H9 (cell line): ENCODE results near the gene RNPS1. TPM values are rescaled to one million over a fixed set of nuclear protein-coding genes. Genes with fewer than 3 reads are reported as not detected.

Experiments used
- DNase-seq: peaks from one replicate; pipeline ENCODE4 v3.0.0-alpha.2; 2017
- H2AFZ ChIP-seq: one replicate; pipeline ENCODE4 v1.6.1; 2013; ENCODE audit warnings: mild to moderate bottlenecking, low read length, control low read depth, moderate library complexity
- H2AK5ac ChIP-seq: 2 replicates; pipeline ENCODE4 v1.6.1; 2013; ENCODE audit warnings: low read length, control low read depth, mixed read lengths; ENCODE audit not compliant: insufficient read length
- H2BK120ac ChIP-seq: one replicate; pipeline ENCODE4 v1.6.1; 2013; ENCODE audit warnings: low read depth, mild to moderate bottlenecking, low read length, control low read depth, inconsistent platforms; ENCODE audit not compliant: poor library complexity, severe bottlenecking
- H2BK12ac ChIP-seq: 2 replicates; pipeline ENCODE4 v1.6.1; 2013; ENCODE audit warnings: low read length, control low read depth, mixed read lengths, low read depth; ENCODE audit not compliant: insufficient read length
- H2BK15ac ChIP-seq: 2 replicates; pipeline ENCODE4 v1.6.1; 2013; ENCODE audit warnings: low read depth, low read length, control low read depth
- H2BK20ac ChIP-seq: one replicate; pipeline ENCODE4 v1.6.1; 2013; ENCODE audit warnings: low read depth, mild to moderate bottlenecking, low read length, control low read depth, inconsistent platforms; ENCODE audit not compliant: poor library complexity, severe bottlenecking
- H2BK5ac ChIP-seq: 2 replicates; pipeline ENCODE4 v1.6.1; 2013; ENCODE audit warnings: low read length, control low read depth, mixed read lengths; ENCODE audit not compliant: insufficient read length
- H3K14ac ChIP-seq: 2 replicates; pipeline ENCODE4 v1.6.1; 2013; ENCODE audit warnings: low read length, control low read depth; ENCODE audit not compliant: insufficient read depth
- H3K18ac ChIP-seq: 2 replicates; pipeline ENCODE4 v1.6.1; 2013; ENCODE audit warnings: low read depth, mild to moderate bottlenecking, mixed read lengths, low read length, control low read depth; ENCODE audit not compliant: insufficient read length
- H3K23ac ChIP-seq: 2 replicates; pipeline ENCODE4 v1.6.1; 2013; ENCODE audit warnings: low read length, control low read depth, mixed read lengths, low read depth; ENCODE audit not compliant: insufficient read length
- H3K23me2 ChIP-seq: 2 replicates; pipeline ENCODE4 v1.6.1; 2013; ENCODE audit warnings: low read depth, mild to moderate bottlenecking, mixed read lengths, low read length, control low read depth; ENCODE audit not compliant: insufficient read length, poor library complexity, severe bottlenecking
- H3K27ac ChIP-seq: 2 replicates; pipeline ENCODE4 v1.5.1; 2013; ENCODE audit warnings: low read length, control low read depth, mixed read lengths, low read depth; ENCODE audit not compliant: insufficient read length
- H3K27me3 ChIP-seq: 2 replicates; pipeline ENCODE4 v1.6.1; 2013; ENCODE audit warnings: low read length, control low read depth, inconsistent platforms; ENCODE audit not compliant: insufficient read depth
- H3K4ac ChIP-seq: 2 replicates; pipeline ENCODE4 v1.6.1; 2013; ENCODE audit warnings: low read depth, mild to moderate bottlenecking, control low read depth, inconsistent platforms, low read length, moderate library complexity
- H3K4me1 ChIP-seq: 2 replicates; pipeline ENCODE4 v1.6.1; 2013; ENCODE audit warnings: low read length, control low read depth, inconsistent platforms; ENCODE audit not compliant: insufficient read depth
- H3K4me2 ChIP-seq: 2 replicates; pipeline ENCODE4 v1.6.1; 2013; ENCODE audit warnings: low read length, control low read depth, mixed read lengths; ENCODE audit not compliant: insufficient read length, insufficient read depth
- H3K56ac ChIP-seq: 2 replicates; pipeline ENCODE4 v1.6.1; 2013; ENCODE audit warnings: low read depth, mild to moderate bottlenecking, mixed read lengths, low read length, control low read depth; ENCODE audit not compliant: insufficient read length
- H3K79me1 ChIP-seq: 2 replicates; pipeline ENCODE4 v1.6.1; 2013; ENCODE audit warnings: low read depth, mild to moderate bottlenecking, moderate library complexity, low read length, control low read depth, inconsistent platforms; ENCODE audit not compliant: insufficient read depth, poor library complexity, severe bottlenecking
- H3K79me2 ChIP-seq: 2 replicates; pipeline ENCODE4 v1.6.1; 2013; ENCODE audit warnings: low read length, control low read depth, inconsistent platforms; ENCODE audit not compliant: insufficient read depth
- H3K9ac ChIP-seq: 2 replicates; pipeline ENCODE4 v1.6.1; 2013; ENCODE audit warnings: low read length, control low read depth, mixed read lengths; ENCODE audit not compliant: insufficient read length; ENCODE audit errors: extremely low read depth
- H3K9me3 ChIP-seq: one replicate; pipeline ENCODE4 v1.6.1; 2013; ENCODE audit warnings: low read depth, low read length, inconsistent platforms; ENCODE audit not compliant: control insufficient read depth
- H3T11ph ChIP-seq: one replicate; pipeline ENCODE4 v1.6.1; 2013; ENCODE audit warnings: mild to moderate bottlenecking, low read length, control low read depth, inconsistent platforms
- H4K20me1 ChIP-seq: one replicate; pipeline ENCODE4 v1.6.1; 2013; ENCODE audit not compliant: control insufficient read depth, insufficient read length, insufficient read depth
- H4K5ac ChIP-seq: 2 replicates; pipeline ENCODE4 v1.6.1; 2013; ENCODE audit warnings: low read depth, mild to moderate bottlenecking, mixed read lengths, low read length, control low read depth; ENCODE audit not compliant: insufficient read length
- H4K8ac ChIP-seq: replicated peaks from 2 replicates; pipeline ENCODE4 v1.6.1; 2013; ENCODE audit warnings: low read length, control low read depth, mixed read lengths, low read depth; ENCODE audit not compliant: insufficient read length
- H4K91ac ChIP-seq: 2 replicates; pipeline ENCODE4 v1.6.1; 2013; ENCODE audit warnings: low read depth, mild to moderate bottlenecking, moderate library complexity, mixed read lengths, low read length, control low read depth; ENCODE audit not compliant: insufficient read length
- H3K27ac Mint-ChIP-seq, 3 experiments: 2 replicates in 2 of 3; 3 replicates in 1 of 3; pipeline ENCODE4 v1.8.0; 2020 to 2021; ENCODE audit warnings: mixed read lengths in 3 of 3, mild to moderate bottlenecking in 1 of 3, moderate library complexity in 1 of 3
- H3K27me3 Mint-ChIP-seq: 2 replicates; pipeline ENCODE4 v1.8.0; 2021; ENCODE audit warnings: low read depth, mild to moderate bottlenecking, moderate library complexity, mixed read lengths
- H3K36me3 Mint-ChIP-seq, 3 experiments: 2 replicates in 2 of 3; 3 replicates in 1 of 3; pipeline ENCODE4 v1.8.0; 2020 to 2021; ENCODE audit warnings: low read depth in 3 of 3, mixed read lengths in 3 of 3; ENCODE audit not compliant: insufficient read depth in 1 of 3
- H3K4me1 Mint-ChIP-seq, 2 experiments: 2 replicates each; pipeline ENCODE4 v1.8.0; 2020; ENCODE audit warnings: mixed read lengths in 2 of 2
- H3K4me3 Mint-ChIP-seq, 2 experiments: 2 replicates in 1 of 2; 3 replicates in 1 of 2; pipeline ENCODE4 v1.8.0; 2020 to 2021; ENCODE audit warnings: mild to moderate bottlenecking in 2 of 2, mixed read lengths in 2 of 2, moderate library complexity in 1 of 2
- H3K9me3 Mint-ChIP-seq, 2 experiments: 2 replicates in 1 of 2; 3 replicates in 1 of 2; pipeline ENCODE4 v1.8.0; 2020; ENCODE audit warnings: mild to moderate bottlenecking in 2 of 2, mixed read lengths in 2 of 2, moderate library complexity in 1 of 2
- WGBS: extraction: QIAGEN DNeasy Blood & Tissue Kit; methylation state at CpG from one replicate; pipeline ENCODE4 v1.1.7; 2013; ENCODE audit warnings: missing lambda C conversion rate, low lambda C conversion rate, mixed read lengths; ENCODE audit not compliant: insufficient read length; ENCODE audit errors: extremely low coverage; 5-methylcytosine and 5-hydroxymethylcytosine counted together
- total RNA-seq: library from RNA; stranded (reverse); gene quantifications from 2 replicates; pipeline ENCODE4 v1.2.1, GENCODE V29; 2021
- TF ChIP-seq, protein P1 (sequence below): fragments of 200-600 bp; sonication (generic); conservative IDR thresholded peaks from 3 replicates; pipeline ENCODE4 v1.8.0; 2021; ENCODE audit warnings: antibody characterized with exemption, mild to moderate bottlenecking

RNPS1 gene
- total RNA-seq, 1 experiment from 2014 or later: 384 TPM

DNA sequence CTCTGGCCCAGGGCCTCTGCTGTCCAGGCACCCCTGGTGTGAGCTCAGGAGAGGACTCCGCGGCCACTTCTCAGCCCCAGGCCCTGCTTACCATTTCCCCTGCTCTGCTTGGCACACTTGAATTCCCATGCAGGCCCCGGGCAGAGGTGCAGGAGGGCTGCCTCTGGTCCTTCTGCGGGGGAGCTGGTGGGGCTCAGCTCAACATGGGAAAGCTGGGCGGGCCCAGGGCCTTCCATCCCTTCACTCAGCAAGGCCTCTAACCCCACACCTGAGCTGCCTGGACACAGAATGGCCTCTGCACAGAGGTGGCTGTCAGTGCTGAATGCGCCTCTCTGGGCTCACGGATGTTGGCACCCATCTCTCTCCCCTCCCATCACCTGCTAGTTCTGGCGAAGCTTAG lies 12.5 kb upstream of the RNPS1 start:
- Histone ChIP-seq H2BK15ac (no peak overlapping the region), H3K27ac (no peak overlapping the region), H2AFZ (no peak overlapping the region), H3K9ac (no peak overlapping the region), H3K4me1 (no peaks in the 10 kb centered on the region), H3K14ac (no peak overlapping the region), H2AK5ac (no peak overlapping the region), H3K56ac (no peak overlapping the region), H2BK5ac (no peak overlapping the region), H2BK20ac (no peak overlapping the region), H3K79me1 (no peaks in the 10 kb centered on the region), H3K4ac (no peak overlapping the region), H3K23me2 (no peaks in the 10 kb centered on the region), H4K5ac (no peak overlapping the region), H4K8ac (no peak overlapping the region), H3K23ac (no peak overlapping the region), H4K20me1 (no peaks in the 10 kb centered on the region), H3K79me2 (no peaks in the 10 kb centered on the region), H3K9me3 (no peaks in the 10 kb centered on the region), H3K27me3 (no peaks in the 10 kb centered on the region), H2BK12ac (no peak overlapping the region), H3T11ph (no peak overlapping the region), H3K18ac (no peak overlapping the region), H2BK120ac (no peak overlapping the region), H3K4me2 (no peak overlapping the region), H4K91ac (no peak overlapping the region)
- Mint-ChIP-seq H3K9me3 (no peaks in the 10 kb centered on the region), H3K36me3 (no peaks in the 10 kb centered on the region; a peak in 1 of 7 replicates), H3K27ac (no peak overlapping the region; a peak in 1 of 7 replicates), H3K4me3 (no peak overlapping the region), H3K27me3 (peaks cover 7% of the 10 kb centered on the region; the same call in 1 of the 2 replicates), H3K4me1 (peaks cover 5 to 19% of the 10 kb centered on the region in 2 experiments)
- TF ChIP-seq, protein P1, sequence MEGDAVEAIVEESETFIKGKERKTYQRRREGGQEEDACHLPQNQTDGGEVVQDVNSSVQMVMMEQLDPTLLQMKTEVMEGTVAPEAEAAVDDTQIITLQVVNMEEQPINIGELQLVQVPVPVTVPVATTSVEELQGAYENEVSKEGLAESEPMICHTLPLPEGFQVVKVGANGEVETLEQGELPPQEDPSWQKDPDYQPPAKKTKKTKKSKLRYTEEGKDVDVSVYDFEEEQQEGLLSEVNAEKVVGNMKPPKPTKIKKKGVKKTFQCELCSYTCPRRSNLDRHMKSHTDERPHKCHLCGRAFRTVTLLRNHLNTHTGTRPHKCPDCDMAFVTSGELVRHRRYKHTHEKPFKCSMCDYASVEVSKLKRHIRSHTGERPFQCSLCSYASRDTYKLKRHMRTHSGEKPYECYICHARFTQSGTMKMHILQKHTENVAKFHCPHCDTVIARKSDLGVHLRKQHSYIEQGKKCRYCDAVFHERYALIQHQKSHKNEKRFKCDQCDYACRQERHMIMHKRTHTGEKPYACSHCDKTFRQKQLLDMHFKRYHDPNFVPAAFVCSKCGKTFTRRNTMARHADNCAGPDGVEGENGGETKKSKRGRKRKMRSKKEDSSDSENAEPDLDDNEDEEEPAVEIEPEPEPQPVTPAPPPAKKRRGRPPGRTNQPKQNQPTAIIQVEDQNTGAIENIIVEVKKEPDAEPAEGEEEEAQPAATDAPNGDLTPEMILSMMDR: no peak
- no peak for DNase-seq
- WGBS: no CpG with 5 or more reads among the region's 8 CpGs
